ENCODE measurements around the gene RNPS1. TPM values are rescaled to one million over a fixed set of nuclear protein-coding genes. Genes with fewer than 3 reads are reported as not detected.
A peak's percentile ranks its signal among the peaks of the same experiment; 100 is the strongest.

RNPS1 gene
- total and polyA plus RNA-seq, 2 donors (not counting 1 experiment from before 2014, with no cell fraction given): 209 to 265 TPM

GRCh38 chr16:2237493-2238149, 30.3 kb downstream of the RNPS1 start:
- H3K27ac ChIP-seq (ENCODE audit: low read length in 2 of 2): no peak overlapping the region
- H3K9me3 ChIP-seq (ENCODE audit: control extremely low read depth in 1 of 3, control insufficient read depth in 2 of 3, insufficient read depth in 1 of 3, low read length in 2 of 3): peaks cover 0 to 5% (median 0%) of the 10 kb centered on the region in 3 donors
- ChIA-PET CTCF (no interaction called here), POLR2A (no interaction called here)
- ATAC-seq (ENCODE audit: low read depth) (no peak), DNase-seq (no peak)
- H3K4me3 ChIP-seq (ENCODE audit: control extremely low read depth in 1 of 5, extremely low read depth in 1 of 5, insufficient read depth in 1 of 5, low read depth in 2 of 5, low read length in 4 of 5): no peak overlapping the region
- H2AFZ ChIP-seq (ENCODE audit: insufficient read depth, low read depth, low read length, poor library complexity, severe bottlenecking): no peak overlapping the region
- Mint-ChIP-seq H3K4me3 (no peak overlapping the region), H3K4me1 (peaks cover 1% of the 10 kb centered on the region), H3K27me3 (peaks cover 3% of the 10 kb centered on the region), H3K9me3 (ENCODE audit: insufficient read depth) (no peaks in the 10 kb centered on the region), H3K27ac (no peak overlapping the region)
- H3K79me2 ChIP-seq (ENCODE audit: control insufficient read depth, insufficient read depth, low read length): no peaks in the 10 kb centered on the region
- H4K20me1 ChIP-seq (ENCODE audit: control insufficient read depth, insufficient read depth, low read length, poor library complexity, severe bottlenecking): peaks cover 10% of the 10 kb centered on the region
- peaks cover 0 to 32% of the 10 kb centered on the region in 2 experiments for H3K36me3 ChIP-seq (replicated peaks in 1 of 2; ENCODE audit: control extremely low read depth in 1 of 2, control insufficient read depth in 1 of 2, extremely low read depth in 1 of 2, insufficient read depth in 2 of 2, low read length in 1 of 2)
- H3K27me3 ChIP-seq (replicated peaks in 1 of 4; ENCODE audit: control extremely low read depth in 1 of 4, control insufficient read depth in 3 of 4, insufficient read depth in 4 of 4, low read length in 3 of 4): peaks cover 0 to 27% (median 11%) of the 10 kb centered on the region in 4 experiments
- intact Hi-C loops (cut with micrococcal nuclease): no loop called here
- no peak for TF ChIP-seq CTCF (IDR thresholded peaks at IDR 0.05)
- no peak for TF ChIP-seq EZH2 (IDR thresholded peaks at IDR 0.05; ENCODE audit: borderline replicate concordance, insufficient read depth, low read depth, low read length, poor library complexity, severe bottlenecking)
- peaks cover 12 to 15% of the 10 kb centered on the region in 2 donors for H3K4me1 ChIP-seq (ENCODE audit: control insufficient read depth in 2 of 2, insufficient read depth in 2 of 2, low read length in 2 of 2)
- peak overlapping the region; percentile 37 for H3K4me2 ChIP-seq (replicated peaks; ENCODE audit: low read depth, low read length, poor library complexity, severe bottlenecking)
- H3K9ac ChIP-seq (ENCODE audit: low read length): no peak overlapping the region
- 30% methylated on average over 65 of the region's 65 CpGs for WGBS (ENCODE audit: insufficient coverage)

- Histone ChIP-seq H3K9ac (ENCODE audit: low read length) (no peak overlapping the region), H2AFZ (ENCODE audit: insufficient read depth, low read depth, low read length, poor library complexity, severe bottlenecking) (no peak overlapping the region), H3K27ac (ENCODE audit: low read length in 2 of 2) (no peak overlapping the region), H3K4me1 (ENCODE audit: control insufficient read depth in 2 of 2, insufficient read depth in 2 of 2, low read length in 2 of 2) (peaks cover 12 to 15% of the 10 kb centered on the region in 2 donors), H4K20me1 (ENCODE audit: control insufficient read depth, insufficient read depth, low read length, poor library complexity, severe bottlenecking) (peaks cover 10% of the 10 kb centered on the region), H3K4me2 (replicated peaks; ENCODE audit: low read depth, low read length, poor library complexity, severe bottlenecking) (peak overlapping the region; percentile 37), H3K36me3 (replicated peaks in 1 of 2; ENCODE audit: control extremely low read depth in 1 of 2, control insufficient read depth in 1 of 2, extremely low read depth in 1 of 2, insufficient read depth in 2 of 2, low read length in 1 of 2) (peaks cover 0 to 32% of the 10 kb centered on the region in 2 experiments), H3K27me3 (replicated peaks in 1 of 4; ENCODE audit: control extremely low read depth in 1 of 4, control insufficient read depth in 3 of 4, insufficient read depth in 4 of 4, low read length in 3 of 4) (peaks cover 0 to 27% (median 11%) of the 10 kb centered on the region in 4 experiments), H3K9me3 (ENCODE audit: control extremely low read depth in 1 of 3, control insufficient read depth in 2 of 3, insufficient read depth in 1 of 3, low read length in 2 of 3) (peaks cover 0 to 5% (median 0%) of the 10 kb centered on the region in 3 donors), H3K4me3 (ENCODE audit: control extremely low read depth in 1 of 5, extremely low read depth in 1 of 5, insufficient read depth in 1 of 5, low read depth in 2 of 5, low read length in 4 of 5) (no peak overlapping the region), H3K79me2 (ENCODE audit: control insufficient read depth, insufficient read depth, low read length) (no peaks in the 10 kb centered on the region)
- no peaks in the 10 kb centered on the region for H3K9me3 Mint-ChIP-seq (ENCODE audit: insufficient read depth)
- TF ChIP-seq EZH2 (IDR thresholded peaks at IDR 0.05; ENCODE audit: borderline replicate concordance, insufficient read depth, low read depth, low read length, poor library complexity, severe bottlenecking): peak; percentile 90
- TF ChIP-seq CTCF (IDR thresholded peaks at IDR 0.05): no peak
- intact Hi-C loops (cut with micrococcal nuclease): no loop called here
- DNase-seq (no peak), ATAC-seq (ENCODE audit: low read depth) (no peak)
- no peak overlapping the region for H3K27ac Mint-ChIP-seq
- ChIA-PET POLR2A (interaction anchor here (1.4 kb wide), 1 partner anchor 15 kb away, joined by 4 read pairs; the partner anchor contains the start of gene ECI1), CTCF (no interaction called here)
- peaks cover 1% of the 10 kb centered on the region for H3K4me1 Mint-ChIP-seq
- no peak overlapping the region for H3K4me3 Mint-ChIP-seq
- H3K27me3 Mint-ChIP-seq: peaks cover 3% of the 10 kb centered on the region
- 15% methylated on average over 40 of the region's 40 CpGs for whole genome bisulfite sequencing (ENCODE audit: insufficient coverage)
Measured at GRCh38 chr16:2237102-2237482, 30.8 kb downstream of the RNPS1 start.

Data from B cell (primary cell).